Measurements from ENCODE around the gene PCGF2.
"Not testable (repeated sequence)": the region's sequence is repeated elsewhere in the genome, so short reads cannot be mapped to it uniquely, and the experiment has no call there.

PCGF2 gene

DNA sequence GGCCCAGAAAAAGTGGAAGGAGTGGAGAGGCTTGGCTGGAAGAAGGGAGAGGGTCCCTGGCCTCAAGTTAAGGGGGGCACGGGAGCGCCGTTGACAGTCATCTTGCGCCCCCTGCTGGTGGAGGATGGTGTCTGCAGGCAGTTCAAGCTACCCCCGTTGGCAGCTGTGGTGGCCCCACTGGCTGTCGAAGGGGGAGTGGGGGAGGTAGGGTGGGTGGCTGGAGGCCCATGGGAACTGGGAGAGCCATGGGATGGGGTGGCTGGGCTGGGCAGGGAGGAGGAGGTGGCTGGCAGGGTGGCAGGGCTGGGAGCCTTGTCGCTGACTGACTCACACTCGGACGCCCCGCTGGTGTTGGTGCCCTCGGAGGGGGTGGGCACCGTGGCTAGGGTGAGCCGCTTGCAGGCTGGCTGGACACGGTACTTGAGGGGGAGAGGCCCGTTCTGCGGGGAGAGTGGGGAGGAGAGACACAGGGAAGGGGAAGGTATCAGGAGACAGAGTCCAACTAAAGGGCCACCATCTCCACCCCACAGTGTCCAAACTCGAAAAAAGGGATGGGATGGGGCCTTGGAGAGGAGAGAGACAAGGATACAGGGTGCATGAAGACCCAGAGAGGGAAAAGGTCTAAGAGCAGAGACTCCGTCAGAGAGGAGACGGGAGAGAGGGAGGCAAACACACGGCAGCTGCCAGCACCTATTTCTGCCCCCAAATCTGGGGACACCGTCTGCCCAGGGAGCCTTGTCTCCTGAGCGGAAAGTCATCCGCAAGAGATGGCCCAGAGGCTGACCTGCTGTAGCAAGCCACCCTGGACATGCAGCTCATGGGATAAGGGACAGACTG lies 12.8 kb downstream of the PCGF2 start:
- peak; percentile 29 to 30 for DNase-seq

DNA sequence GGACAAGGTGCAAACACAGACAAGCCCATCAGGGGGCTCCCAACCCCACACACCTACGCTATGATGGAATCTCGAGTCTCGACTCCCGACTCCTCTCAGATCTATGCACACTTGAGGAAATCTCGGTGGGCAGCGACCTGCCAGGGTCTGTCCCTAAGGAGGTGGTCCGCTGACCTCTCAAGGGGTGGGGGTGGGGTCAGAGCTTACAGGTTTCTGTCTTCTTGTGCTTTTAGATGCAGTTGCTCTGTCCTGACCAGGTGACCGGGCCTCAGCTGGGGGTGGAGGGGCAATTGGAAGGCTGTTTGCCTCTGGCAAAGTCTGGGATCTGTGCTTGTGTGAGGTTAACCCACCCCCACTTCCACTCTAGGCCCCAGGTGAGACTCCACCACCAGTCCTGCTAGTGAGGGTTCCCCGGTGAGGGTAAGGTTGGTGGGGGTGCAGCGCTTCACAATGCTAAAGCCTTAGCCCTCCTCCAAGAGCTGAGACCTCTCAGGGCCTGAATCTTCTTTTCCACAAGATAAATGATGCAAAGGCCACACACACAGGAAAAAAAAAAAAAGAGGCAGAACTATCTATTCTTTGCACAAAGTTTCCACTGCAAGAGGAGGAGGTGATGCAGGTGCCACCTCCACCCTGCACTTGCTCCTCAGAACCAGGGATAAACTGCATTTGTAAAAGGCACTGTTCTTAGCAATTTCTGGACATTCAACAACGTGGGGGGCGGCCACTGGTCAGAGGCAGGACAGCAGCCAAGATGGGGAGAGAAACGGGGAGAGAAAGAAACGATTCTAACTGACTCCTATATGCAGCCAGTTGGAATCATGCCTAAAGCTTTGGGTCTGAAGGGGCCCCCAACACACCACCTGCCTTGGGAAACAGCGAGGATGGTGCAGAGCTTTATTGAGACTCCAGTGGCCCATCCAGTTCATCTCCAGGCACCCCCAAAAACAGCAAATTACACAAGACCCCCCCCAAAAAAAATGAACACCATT lies 13.9 kb downstream of the PCGF2 start:
- DNase-seq = no peak

DNA sequence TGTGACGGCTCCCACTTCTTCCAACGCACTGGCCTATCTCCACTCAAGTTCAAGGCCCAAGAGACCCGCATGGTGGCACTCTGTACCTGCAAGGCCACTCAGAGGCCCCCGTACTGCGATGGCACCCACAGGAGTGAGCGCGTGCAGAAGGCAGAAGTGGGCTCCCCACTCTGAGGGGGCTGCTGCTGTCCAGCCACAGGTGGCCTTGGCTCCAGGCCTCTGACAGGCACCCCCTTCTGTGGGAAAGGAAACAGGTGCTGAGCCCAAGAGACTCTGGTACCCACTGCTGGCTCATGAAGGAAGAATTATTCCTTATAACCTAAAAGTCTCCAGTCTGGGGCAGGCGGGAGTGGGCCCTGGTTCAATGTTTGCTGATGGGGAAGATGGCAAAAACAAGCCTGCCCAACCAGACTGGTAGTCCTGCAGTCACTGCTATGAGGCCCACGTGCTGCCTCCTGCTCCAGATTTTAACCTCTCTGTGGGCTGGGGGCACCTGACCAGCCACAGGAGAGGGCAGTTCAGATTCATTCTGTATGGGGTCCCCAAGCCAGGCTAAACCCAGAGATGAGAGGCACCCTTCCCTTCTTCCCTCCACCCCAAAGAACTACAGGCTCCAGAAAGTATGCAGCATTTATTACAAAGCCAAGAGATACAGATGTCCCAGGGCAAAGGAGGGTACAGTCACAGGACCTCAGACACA lies 14.7 kb downstream of the PCGF2 start:
- DNase-seq = no peak

DNA sequence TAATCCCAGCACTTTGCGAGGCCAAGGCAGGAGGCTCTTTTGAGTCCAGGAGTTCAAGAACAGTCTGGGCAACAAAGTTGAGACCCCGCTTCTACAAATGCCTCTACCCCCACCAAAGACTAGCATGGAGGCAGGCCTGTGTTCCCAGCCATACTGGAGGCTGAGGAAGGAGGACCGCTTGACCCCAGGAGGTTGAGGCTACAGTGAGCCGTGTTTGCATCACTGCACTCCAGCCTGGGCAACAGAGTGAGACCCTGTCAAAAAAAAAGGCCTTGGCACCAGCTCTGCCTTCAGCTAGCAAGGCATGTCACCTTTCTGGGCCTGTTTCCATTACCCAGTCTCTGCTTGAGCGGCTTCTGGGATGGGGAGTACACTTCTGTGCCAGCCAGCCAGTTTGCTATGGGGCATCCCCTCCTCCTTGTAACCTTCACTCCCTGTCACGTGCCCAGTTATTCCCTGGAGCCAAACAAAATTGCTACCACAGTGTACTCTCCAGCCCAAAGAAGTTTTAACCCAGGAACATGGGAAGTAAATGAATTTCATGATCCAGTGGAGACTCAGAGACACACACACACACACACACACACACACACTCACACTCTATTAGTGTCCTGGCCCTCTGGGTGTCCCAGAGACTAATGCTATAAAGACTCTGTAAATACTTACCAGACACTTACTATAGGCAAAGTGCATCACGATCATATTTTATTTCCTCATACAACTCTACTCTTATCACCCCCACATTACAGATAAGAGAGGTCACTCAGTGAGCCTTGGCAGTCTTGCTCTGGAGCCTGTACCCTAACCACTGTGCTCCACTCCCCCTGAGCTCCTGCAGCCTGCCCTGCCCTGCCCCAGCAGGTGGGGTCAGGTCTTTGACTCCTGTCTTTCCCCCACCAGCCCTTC lies 15.5 kb downstream of the PCGF2 start:
- no peak for DNase-seq

DNA sequence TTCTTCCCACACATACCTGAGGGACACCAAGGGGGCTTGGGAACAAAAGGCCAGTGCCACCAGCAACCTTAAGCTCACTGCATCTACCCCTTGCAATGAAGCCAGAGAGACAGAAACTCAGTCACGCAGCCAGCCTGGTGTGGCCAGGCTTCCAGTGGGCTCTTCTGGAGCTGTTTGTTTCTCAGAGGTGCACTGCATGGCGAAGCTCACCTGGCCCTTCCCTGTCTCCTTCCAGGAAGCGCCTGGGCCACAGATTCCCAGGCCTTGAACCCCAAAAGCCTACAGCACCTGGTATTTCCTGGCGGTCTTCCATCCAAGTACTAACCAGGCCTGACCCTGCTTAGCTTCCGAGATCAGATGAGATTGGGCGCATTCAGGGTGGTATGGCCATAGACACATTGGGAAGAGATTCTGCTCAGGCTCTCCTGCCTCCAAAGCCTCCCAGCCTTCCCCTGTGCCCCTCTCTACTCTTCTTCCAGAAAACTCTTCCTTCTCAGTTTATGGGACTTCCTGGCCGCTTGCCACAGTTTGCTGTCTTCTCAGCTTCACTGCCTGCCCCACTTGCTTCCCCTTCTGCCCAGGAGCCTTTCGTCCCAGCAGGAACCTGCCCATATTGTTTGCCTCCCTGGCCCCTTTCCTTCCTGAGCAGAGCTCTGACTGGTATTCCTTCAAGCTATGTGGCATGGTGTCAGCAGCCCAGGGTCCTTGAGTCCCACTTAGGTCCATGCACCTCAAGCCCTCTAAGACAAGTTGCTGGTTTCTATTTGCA lies 16.4 kb downstream of the PCGF2 start:
- no peak for DNase-seq

DNA sequence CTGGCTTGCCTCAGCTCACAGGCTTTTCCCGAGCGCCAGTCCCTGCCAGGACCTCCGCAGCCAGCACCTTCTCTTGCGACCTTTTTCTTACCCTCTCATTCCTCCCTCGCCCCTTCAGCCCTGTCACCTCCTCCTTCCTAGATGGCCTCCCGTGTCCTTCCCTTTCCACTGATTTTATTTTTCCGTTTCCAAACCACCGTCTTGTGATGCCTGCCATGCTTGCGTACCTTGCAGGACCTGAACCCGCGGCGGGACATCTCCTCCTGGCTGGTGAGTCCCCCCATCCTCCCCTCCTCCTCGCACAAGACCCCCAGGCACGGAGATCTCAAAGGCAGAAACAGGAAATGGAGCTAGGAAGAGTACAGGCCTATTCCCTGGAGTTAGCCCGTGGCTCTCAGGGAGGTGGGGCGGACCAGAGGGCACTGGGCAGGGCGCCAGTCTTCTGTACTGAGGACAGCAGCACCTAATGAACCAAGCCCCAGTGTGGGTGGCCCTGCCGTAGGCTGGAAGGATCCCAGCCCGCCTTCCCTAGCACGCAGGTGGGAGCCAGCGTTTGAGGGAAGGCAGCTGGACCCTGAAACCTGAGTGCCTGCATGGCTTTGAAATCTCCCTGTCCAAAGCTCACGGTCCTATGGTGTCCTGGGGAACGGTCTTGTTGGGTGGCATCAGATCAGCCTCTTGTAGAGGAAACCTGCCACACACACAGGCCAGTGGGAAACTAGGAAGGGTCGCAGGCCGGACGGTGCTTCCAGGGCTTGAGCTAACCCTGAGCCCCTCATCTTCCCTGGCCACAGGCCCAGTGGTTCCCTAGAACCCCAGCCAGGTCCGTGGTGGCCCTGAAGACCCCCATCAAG lies 17.4 kb downstream of the PCGF2 start:
- DNase-seq = peak; percentile 71 to 72

DNA sequence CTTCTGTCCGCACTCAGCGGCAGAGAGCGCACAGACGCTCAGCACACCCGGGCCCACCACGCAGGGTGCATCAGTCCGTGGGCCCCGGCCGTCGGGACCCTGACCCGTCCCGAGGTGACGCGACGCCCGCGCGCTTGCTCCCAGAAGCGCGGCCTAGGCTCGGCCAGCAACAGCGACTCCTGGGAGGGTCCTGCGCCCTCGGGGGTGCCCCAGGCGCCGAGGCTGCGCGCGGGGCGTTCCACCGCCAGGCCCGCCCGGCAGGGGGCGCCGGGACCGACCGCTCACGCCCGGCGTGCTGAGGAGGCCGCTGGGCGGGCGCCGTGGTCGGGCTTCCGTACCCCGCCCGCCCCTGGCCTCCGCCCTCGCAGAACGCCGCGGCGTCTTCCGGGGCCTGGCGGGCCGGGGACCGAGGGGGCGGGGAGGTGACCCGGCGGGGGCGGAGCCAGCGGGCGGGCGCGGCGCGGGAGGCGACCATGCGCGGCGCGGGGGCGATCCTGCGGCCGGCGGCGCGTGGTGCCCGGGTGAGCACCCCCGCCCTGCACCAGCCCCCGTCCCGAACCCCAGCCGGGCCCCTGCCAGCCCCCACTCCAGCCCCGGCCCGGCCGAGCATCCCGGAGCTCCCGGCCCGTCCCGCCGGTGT lies 18.1 kb downstream of the PCGF2 start, which contains the start of gene CISD3:
Gene CISD3, plus strand, starts transcription at position 456 of the 640 bp plus-strand sequence. Its CDS starts 18 bp downstream, at position 474.
- peak; percentile 62 to 85 for DNase-seq

DNA sequence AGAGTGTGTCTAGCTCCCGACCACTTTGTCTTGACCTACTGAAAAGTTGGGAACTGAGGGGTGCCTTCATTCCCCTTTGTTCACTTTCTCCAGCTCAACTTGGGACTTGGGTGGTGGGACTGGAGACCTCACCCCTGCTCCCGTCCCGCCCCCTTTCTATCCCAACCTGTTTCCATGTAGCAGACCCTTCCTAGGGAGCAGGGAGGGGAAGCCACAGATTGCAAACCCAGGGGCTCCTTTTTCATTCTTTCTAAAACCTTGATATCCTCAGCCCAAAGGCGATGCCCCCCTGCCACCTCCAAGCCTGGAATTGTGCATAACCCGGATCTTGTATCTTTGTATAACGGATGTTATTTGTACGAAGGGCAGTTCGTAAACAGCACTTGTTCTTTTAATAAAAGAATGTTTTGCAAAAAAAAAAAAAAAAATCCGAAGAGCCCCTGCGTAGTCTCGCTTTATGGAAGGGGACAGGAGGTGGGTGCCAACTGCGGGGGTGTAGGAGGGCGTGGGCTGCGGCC lies 18.7 kb downstream of the PCGF2 start:
- DNase-seq = no peak

DNA sequence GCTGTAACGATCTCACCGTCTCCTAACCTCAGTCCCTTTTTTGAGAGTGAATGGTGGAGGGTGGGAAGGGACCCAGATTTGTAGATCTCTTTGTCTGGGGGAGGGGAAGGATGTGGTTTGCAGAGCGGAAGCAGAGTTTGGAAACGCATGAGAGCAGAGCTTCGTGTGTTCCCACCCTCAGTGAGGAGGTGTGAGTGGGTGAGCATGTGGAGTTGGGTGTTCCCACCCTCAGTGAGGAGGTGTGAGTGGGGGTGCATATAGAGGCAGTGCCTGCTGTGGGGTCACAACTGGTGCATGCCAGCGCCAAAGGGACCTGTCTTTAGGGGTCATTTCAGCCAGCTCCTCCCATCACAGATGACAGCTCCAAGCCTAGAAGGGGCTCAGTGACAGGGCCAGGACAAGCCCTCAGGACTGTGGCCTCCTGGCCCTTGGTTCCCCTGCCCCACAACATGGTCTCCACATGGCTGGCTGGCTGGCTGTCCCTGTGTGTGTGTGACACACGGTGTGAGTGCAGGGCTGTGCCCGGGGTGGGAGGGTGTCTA lies 19.8 kb downstream of the PCGF2 start:
- no peak for DNase-seq

DNA sequence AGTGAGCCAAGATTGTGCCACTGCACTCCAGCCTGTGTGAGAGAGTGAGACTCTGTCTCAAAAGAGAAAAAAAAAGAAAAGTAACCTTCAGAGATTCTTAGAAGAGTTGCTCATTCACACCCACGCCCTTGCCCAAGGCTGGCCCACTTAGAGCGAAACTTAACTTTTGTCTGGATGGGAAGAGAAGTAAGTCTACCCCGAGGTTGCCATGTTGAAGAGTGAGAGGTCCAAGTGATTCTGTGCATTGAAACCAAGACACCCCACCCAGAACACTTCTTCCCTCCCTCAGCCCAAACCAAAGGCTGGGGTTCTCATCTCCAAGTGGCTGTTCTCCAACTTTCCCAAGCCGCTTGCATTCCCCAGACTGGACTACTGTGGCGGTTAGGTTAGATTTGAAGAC lies 20.4 kb downstream of the PCGF2 start:
- DNase-seq = no peak

DNA sequence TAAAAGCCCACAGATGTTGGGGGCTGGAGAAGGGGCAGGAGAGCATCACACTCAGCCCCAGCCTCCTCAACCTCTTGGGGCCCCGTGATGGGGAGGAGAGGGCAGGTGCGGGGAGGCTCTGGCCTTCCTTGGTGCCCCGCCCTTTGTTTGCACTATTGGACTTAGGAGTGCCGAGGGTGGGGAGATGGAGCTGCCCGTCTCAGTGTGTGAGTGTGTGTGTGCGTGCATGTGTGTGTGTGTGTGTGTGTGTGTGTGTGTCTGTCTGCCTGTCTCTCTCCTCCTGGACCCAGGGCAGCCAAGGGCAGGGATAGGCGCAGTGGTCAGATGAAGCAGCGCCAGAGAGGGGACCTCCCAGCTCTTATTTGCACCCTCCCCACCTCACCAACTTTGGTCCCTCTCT lies 22.0 kb downstream of the PCGF2 start:
- not testable (repeated sequence) for DNase-seq

DNA sequence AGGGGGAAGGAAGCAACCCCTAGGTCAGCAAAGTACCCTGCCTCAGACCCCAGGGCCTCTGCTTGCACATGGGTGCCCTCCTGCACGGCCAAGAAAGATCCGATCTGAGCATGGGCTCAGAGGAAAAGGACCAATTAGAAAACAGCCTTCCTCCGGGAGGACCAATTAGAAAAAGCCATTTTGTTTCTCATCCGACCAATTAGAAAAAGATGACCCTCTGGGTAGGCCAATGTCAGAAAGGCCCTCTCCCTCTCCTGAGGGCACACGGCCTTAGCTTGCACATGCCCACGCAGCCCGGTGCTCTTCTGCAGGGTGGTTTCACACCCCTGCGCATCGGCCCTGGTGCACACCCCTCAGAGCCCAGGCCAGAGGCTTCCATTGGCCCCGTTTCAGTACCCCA lies 23.1 kb downstream of the PCGF2 start:
- DNase-seq = peak; percentile 54 to 68

DNA sequence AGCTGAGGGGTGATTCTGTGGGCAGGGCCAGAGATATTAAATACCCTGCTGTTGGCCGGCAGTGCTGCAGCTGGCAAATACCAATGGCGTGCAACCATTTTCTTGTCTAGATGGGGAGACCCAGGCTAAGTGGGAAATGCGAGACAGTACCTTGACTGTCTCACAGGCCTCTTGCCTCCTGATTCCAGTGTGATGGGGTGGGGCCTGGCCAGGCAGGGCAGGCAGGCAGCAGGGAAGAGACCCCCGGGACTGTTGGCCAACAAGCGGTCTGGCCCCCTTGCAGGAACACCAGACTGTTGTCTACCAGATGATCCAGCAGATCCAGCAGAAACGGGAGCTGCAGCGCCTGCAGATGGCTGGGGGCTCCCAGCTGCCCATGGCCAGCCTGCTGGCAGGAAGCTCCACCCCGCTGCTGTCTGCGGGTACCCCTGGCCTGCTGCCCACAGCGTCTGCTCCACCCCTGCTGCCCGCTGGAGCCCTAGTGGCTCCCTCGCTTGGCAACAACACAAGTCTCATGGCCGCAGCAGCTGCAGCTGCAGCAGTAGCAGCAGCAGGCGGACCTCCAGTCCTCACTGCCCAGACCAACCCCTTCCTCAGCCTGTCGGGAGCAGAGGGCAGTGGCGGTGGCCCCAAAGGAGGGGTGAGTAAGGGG lies 23.7 kb downstream of the PCGF2 start:
- DNase-seq = peak; percentile 80 to 83

DNA sequence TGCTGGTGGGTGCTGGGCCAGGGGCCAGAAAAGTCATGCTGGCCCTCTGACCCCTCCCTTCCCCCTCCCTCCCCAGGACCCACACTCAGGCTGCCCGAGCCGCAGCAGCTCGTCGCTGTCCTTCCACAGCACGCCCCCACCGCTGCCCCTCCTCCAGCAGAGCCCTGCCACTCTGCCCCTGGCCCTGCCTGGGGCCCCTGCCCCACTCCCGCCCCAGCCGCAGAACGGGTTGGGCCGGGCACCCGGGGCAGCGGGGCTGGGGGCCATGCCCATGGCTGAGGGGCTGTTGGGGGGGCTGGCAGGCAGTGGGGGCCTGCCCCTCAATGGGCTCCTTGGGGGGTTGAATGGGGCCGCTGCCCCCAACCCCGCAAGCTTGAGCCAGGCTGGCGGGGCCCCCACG lies 26.3 kb downstream of the PCGF2 start:
- DNase-seq = no peak

DNA sequence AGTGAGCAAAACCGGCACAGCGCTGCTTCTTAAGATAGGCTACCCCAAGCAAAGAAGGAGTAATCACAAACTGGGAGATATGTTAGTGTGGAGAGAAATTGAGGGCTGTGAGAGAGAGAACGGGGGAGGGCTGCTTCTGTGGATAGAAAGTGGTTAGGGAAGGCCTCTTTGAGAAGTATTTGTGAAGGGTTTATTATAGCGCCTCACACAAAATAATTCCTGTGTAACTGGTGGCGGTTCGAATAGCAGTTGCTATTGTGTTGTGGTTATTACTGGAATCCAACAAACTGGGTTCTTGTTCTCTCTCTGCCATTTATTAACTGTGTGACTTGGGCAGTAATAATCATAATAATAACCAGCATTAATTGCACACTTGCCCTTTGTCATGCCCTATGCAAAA lies 27.2 kb downstream of the PCGF2 start:
- DNase-seq = no peak

DNA sequence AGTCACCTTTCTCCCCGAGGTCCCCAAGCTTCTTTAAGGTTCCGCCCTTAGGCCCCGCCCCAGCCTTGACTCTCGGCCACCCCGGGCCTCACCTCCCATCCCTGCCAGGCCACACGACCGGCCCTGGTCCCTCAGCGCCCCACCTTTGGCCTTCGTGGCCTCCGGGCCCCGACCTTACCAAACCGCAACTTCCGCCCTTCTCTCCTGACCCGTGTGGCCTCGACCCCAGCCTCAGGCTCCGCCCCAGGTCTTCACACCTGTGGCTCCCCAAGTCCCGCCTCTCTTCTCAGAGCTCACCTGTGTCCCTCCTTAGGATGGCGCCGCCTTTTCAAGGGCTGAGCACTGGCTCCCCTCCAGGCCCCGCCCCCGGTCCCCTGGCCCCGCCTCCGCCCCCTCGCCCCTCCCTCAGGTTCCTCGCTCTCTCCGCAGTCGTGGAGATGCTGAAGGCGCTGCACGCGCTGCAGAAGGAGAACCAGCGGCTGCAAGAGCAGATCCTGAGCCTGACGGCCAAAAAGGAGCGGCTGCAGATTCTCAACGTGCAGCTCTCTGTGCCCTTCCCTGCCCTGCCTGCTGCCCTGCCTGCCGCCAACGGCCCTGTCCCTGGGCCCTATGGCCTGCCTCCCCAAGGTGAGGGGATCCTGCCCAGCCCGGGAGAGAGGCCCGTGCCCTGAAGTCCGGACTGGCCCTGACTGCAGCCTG lies 28.0 kb downstream of the PCGF2 start:
- no peak for DNase-seq

DNA sequence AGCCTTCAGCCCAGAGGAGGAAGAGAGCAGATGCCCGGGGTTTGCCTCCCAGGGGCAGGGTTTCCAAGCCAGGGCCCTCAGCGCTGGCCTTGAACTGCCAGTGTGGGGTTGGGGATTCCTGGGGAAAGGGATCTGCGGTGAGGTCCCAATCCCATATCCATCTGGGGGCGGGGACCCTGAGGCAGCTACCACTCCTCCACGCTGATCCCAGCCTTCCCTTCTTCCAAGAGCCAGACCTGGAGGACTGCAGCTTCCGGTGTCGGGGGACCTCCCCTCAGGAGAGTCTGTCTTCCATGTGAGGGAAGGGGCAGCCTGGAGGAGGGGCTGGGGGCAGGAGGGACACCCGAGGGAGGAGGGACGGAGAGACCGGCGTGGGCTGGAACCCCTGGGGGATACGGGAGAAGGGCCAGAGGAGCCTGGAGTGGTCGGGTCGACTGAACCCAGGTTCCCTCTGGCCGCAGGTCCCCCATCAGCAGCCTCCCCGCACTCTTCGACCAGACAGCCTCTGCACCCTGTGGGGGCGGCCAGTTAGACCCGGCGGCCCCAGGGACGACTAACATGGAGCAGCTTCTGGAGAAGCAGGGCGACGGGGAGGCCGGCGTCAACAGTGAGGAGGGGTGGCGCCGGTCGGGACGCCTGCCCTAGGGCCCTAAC lies 28.7 kb downstream of the PCGF2 start:
- no peak for DNase-seq

All from SHP77 (cell line).